ENCODE measurements around the gene ALOX15.

GRCh38 chr17:4663711-4664110, 22.2 kb upstream of the ALOX15 start:
- no peak for TF ChIP-seq POLR2A (IDR thresholded peaks at IDR 0.05; ENCODE audit: low read length)
- no peak for TF ChIP-seq GATA1 (IDR thresholded peaks at IDR 0.05; ENCODE audit: low read depth, low read length)

Measured in erythroblast (primary cell).